GM12878 (cell line): Measurements from ENCODE around the gene IFITM2.

Experiments used
- ATF7 ChIP-seq: fragments of 450-650 bp; IDR thresholded peaks from 2 replicates; pipeline ENCODE4 v1.6.1; 2016; ENCODE audit warnings: low read depth, mild to moderate bottlenecking
- NFIC ChIP-seq: IDR thresholded peaks from 2 replicates; pipeline ENCODE4 v1.6.1; 2012; ENCODE audit warnings: low read depth, mild to moderate bottlenecking, inconsistent platforms, low read length, moderate library complexity
- POLR2A ChIP-seq: IDR thresholded peaks from 2 replicates; pipeline ENCODE4 v1.6.1; 2011; ENCODE audit warnings: low read depth, mild to moderate bottlenecking, low read length
- RBBP5 ChIP-seq: fragments of 200-600 bp; sonication (generic); conservative IDR thresholded peaks from 2 replicates; pipeline ENCODE4 v1.6.1; 2016
- TAF1 ChIP-seq: IDR thresholded peaks from 2 replicates; pipeline ENCODE4 v1.6.1; 2011; ENCODE audit warnings: mild to moderate bottlenecking, low read depth, low read length, borderline replicate concordance
- TF ChIP-seq, protein P1 (sequence below), 3 experiments: IDR thresholded peaks in 2 of 3; conservative IDR thresholded peaks in 1 of 3; 2 replicates each; pipeline ENCODE4 v1.5.1; 2011; ENCODE audit warnings: low read depth in 3 of 3, low read length in 3 of 3, mild to moderate bottlenecking in 3 of 3, control low read depth in 2 of 3, moderate library complexity in 2 of 3, inconsistent platforms in 1 of 3, mixed read lengths in 1 of 3; ENCODE audit not compliant: control insufficient read depth in 2 of 3, insufficient read depth in 1 of 3; ENCODE audit errors: extremely low read depth in 1 of 3
- TF ChIP-seq, protein P2 (sequence below): fragments of 450-650 bp; IDR thresholded peaks from 2 replicates; pipeline ENCODE4 v1.6.1; 2017; ENCODE audit warnings: mild to moderate bottlenecking
- TF ChIP-seq, protein P3 (sequence below): fragments of 150-350 bp; IDR thresholded peaks from 2 replicates; pipeline ENCODE4 v1.6.1; 2016; ENCODE audit warnings: low read depth, low read length

DNA sequence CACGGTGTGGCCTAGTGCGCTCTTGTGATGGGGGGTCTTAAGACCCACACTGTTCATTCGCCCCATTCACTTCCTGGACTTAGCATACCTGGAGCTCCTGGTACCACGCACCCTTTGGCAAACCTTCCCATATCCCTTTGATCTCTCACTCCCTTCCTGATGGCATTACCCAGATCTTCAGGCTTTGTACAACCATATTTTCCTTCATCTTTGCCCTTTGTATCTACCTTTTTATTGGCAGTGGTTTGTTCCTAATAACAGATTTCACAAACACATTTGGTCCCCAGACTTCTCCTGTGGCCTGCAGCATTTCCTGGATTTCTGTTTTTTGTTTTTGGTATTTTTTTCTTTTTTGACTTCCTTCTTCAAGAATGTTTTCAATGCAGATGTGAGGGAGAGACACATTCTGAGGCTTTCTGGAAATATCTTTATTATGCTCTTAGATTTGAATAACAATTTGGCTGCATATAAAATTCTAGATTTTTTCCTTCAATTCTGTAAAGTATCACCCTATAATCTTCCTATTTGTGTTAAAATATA lies 29.1 kb downstream of the IFITM2 start:
- TF ChIP-seq, protein P1, sequence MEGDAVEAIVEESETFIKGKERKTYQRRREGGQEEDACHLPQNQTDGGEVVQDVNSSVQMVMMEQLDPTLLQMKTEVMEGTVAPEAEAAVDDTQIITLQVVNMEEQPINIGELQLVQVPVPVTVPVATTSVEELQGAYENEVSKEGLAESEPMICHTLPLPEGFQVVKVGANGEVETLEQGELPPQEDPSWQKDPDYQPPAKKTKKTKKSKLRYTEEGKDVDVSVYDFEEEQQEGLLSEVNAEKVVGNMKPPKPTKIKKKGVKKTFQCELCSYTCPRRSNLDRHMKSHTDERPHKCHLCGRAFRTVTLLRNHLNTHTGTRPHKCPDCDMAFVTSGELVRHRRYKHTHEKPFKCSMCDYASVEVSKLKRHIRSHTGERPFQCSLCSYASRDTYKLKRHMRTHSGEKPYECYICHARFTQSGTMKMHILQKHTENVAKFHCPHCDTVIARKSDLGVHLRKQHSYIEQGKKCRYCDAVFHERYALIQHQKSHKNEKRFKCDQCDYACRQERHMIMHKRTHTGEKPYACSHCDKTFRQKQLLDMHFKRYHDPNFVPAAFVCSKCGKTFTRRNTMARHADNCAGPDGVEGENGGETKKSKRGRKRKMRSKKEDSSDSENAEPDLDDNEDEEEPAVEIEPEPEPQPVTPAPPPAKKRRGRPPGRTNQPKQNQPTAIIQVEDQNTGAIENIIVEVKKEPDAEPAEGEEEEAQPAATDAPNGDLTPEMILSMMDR (IDR thresholded peaks at IDR 0.05 in 2 of 3, conservative IDR thresholded peaks at IDR 0.05 in 1 of 3; ENCODE audit: control insufficient read depth in 2 of 3, extremely low read depth in 1 of 3, insufficient read depth in 1 of 3, low read depth in 3 of 3, low read length in 3 of 3): no peak
- TF ChIP-seq TAF1: no peak
- TF ChIP-seq POLR2A: no peak
- TF ChIP-seq NFIC: no peak
- TF ChIP-seq RBBP5: no peak
- TF ChIP-seq, protein P2, sequence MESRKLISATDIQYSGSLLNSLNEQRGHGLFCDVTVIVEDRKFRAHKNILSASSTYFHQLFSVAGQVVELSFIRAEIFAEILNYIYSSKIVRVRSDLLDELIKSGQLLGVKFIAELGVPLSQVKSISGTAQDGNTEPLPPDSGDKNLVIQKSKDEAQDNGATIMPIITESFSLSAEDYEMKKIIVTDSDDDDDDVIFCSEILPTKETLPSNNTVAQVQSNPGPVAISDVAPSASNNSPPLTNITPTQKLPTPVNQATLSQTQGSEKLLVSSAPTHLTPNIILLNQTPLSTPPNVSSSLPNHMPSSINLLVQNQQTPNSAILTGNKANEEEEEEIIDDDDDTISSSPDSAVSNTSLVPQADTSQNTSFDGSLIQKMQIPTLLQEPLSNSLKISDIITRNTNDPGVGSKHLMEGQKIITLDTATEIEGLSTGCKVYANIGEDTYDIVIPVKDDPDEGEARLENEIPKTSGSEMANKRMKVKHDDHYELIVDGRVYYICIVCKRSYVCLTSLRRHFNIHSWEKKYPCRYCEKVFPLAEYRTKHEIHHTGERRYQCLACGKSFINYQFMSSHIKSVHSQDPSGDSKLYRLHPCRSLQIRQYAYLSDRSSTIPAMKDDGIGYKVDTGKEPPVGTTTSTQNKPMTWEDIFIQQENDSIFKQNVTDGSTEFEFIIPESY: no peak
- TF ChIP-seq, protein P3, sequence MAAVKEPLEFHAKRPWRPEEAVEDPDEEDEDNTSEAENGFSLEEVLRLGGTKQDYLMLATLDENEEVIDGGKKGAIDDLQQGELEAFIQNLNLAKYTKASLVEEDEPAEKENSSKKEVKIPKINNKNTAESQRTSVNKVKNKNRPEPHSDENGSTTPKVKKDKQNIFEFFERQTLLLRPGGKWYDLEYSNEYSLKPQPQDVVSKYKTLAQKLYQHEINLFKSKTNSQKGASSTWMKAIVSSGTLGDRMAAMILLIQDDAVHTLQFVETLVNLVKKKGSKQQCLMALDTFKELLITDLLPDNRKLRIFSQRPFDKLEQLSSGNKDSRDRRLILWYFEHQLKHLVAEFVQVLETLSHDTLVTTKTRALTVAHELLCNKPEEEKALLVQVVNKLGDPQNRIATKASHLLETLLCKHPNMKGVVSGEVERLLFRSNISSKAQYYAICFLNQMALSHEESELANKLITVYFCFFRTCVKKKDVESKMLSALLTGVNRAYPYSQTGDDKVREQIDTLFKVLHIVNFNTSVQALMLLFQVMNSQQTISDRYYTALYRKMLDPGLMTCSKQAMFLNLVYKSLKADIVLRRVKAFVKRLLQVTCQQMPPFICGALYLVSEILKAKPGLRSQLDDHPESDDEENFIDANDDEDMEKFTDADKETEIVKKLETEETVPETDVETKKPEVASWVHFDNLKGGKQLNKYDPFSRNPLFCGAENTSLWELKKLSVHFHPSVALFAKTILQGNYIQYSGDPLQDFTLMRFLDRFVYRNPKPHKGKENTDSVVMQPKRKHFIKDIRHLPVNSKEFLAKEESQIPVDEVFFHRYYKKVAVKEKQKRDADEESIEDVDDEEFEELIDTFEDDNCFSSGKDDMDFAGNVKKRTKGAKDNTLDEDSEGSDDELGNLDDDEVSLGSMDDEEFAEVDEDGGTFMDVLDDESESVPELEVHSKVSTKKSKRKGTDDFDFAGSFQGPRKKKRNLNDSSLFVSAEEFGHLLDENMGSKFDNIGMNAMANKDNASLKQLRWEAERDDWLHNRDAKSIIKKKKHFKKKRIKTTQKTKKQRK: no peak
- no peak for TF ChIP-seq ATF7
